GM19455 (cell line): ENCODE data around the gene FGF1.

Experiments used
- ATAC-seq: cut with Tn5 transposase; IDR thresholded peaks from one replicate; pipeline ENCODE4 v1.9.1; 2021; ENCODE audit not compliant: unreplicated experiment

The FGF1 gene

GRCh38 chr5:142644640-142645361 is 41.1 kb downstream of the FGF1 start:
- no peak for ATAC-seq

GRCh38 chr5:142644127-142644526 is 41.8 kb downstream of the FGF1 start:
- ATAC-seq, result no peak

- no peak for ATAC-seq
Observed at GRCh38 chr5:142643634-142644033, 42.3 kb downstream of the FGF1 start.

- no peak for ATAC-seq
Observed at GRCh38 chr5:142642427-142642826, 43.5 kb downstream of the FGF1 start.

- ATAC-seq, result no peak
Observed at GRCh38 chr5:142641711-142642110, 44.2 kb downstream of the FGF1 start.

GRCh38 chr5:142640316-142641005 is 45.4 kb downstream of the FGF1 start:
- ATAC-seq, result no peak

GRCh38 chr5:142639455-142639854 is 46.4 kb downstream of the FGF1 start:
- ATAC-seq, result no peak

GRCh38 chr5:142637871-142638270 is 48.0 kb downstream of the FGF1 start:
- ATAC-seq, result no peak

- ATAC-seq, result no peak
Observed at GRCh38 chr5:142636698-142637324, 49.1 kb downstream of the FGF1 start.

- no peak for ATAC-seq
Observed at GRCh38 chr5:142636093-142636492, 49.8 kb downstream of the FGF1 start.

- no peak for ATAC-seq
Observed at GRCh38 chr5:142634216-142635011, 51.5 kb downstream of the FGF1 start.

GRCh38 chr5:142630927-142631539 is 54.9 kb downstream of the FGF1 start:
- no peak for ATAC-seq

GRCh38 chr5:142627383-142628217 is 58.3 kb downstream of the FGF1 start:
- no peak for ATAC-seq

- no peak for ATAC-seq
Observed at GRCh38 chr5:142626786-142627185, 59.1 kb downstream of the FGF1 start.

GRCh38 chr5:142626099-142626498 is 59.8 kb downstream of the FGF1 start:
- ATAC-seq, result no peak

GRCh38 chr5:142621227-142621626 is 64.7 kb downstream of the FGF1 start:
- no peak for ATAC-seq

GRCh38 chr5:142619815-142620214 is 66.1 kb downstream of the FGF1 start:
- no peak for ATAC-seq

- ATAC-seq, result no peak
Observed at GRCh38 chr5:142618130-142618523, 67.8 kb downstream of the FGF1 start.

GRCh38 chr5:142617416-142618129 is 68.3 kb downstream of the FGF1 start:
- ATAC-seq, result no peak
